ENCODE results near the gene ASTN2.

The ASTN2 gene

DNA sequence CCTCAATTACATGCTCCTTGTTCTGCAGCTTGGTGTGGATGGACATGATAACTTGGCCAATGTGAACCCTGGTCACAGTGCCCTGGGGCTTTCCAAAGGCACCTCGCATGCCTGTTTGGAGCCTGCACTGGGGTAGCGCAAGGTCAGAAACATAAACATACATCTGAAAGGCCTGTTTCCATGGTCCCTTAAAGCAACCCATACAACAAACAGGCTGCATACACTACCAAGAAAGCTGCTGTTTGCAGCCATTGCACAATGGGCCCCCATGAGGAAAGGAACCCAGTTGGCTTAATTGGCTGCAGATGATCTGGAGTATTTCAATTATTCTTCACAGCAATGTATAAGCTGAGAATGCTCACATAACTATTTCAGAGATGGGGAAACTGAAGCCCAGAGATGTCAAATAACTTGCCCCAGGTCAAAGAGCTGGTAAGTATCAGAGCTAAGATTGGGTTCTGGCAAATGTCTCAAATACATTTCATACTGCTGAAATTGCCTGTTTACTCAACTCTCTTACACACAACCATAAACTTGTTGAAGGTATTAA is 233.9 kb downstream of the ASTN2 start:
- DNase-seq (ENCODE audit: low read depth in 2 of 3, low spot score in 1 of 3): no peak

DNA sequence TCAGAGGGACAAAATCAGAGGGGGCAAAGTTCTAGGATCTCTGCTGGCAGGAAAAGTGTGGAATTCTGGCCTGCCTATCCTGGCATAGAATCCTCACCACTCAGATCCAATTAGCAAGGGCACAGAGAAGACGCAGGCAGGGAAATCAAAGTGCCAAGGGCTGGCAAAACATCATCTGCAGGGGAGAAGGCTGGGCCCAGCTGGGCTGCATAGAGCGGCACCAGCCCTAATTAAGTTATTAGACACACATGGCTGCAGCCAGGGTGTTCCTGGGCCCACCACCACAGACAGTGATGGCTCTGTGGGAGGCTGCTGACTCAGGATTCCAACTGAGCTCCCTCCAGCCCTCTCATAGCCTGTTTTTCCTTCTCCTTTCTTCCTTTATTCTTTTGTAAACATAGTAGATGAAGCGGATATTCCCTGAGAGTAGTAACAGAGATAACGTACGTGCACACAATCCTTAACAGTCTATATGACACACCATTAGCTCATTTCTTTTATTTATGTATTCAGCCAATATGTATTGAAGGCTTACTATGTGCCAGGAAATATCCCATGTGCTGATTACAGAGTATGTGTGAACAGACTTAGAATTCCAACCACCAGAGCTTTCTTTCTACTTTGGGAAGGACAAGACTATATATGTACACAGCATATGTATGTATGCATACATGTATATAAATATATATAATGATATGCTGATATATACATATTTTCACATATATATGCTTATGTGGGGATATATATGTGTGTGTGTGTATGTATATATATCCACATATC is 236.1 kb downstream of the ASTN2 start:
- no peak for DNase-seq (ENCODE audit: low read depth in 2 of 3, low spot score in 1 of 3)

DNA sequence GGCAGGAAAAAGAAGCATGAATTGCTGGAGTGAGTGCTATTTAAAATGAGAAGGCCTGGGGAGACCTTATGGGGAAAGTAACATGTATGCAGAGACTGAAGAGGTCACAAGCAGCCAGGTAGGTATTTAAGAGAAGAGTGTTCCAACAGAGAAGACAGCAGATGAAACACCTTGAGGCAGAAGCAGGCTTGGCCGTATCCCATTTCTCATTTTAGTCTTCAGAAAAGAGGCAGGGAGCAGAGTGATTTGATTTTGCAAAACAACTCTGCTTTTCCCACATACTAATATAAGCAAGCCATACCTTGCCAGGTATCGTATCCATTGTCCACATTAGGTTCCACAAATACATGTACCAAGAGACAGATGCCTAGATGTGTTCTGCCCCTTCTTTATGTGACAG is 244.3 kb downstream of the ASTN2 start:
- DNase-seq (ENCODE audit: low read depth in 2 of 3, low spot score in 1 of 3): no peak

DNA sequence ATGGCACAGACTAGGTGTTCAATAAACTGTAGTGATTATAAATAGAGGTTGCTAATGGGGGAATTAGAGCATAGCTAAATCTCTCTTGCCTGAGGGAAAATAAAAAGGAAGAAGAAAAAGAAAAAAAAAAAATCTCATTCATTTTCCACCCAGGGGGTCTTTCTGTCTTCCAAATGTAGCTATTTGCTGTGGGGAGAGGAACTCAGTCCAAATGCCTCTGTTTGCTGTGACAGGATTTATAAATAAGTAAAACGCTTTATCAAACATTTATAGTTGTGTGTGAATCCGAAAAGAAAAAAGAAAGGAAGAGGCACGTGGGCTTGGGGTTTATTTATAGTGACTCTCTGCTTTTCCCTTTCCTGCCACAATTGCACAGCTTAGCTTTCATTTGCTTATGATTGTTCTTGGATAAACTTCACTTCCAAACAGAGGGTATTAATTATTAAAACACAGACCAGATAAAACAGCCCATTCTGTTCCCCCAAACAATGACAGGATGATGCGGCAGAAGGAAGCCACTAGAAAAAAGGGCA is 245.7 kb downstream of the ASTN2 start:
- DNase-seq (ENCODE audit: low read depth in 2 of 3, low spot score in 1 of 3): no peak

DNA sequence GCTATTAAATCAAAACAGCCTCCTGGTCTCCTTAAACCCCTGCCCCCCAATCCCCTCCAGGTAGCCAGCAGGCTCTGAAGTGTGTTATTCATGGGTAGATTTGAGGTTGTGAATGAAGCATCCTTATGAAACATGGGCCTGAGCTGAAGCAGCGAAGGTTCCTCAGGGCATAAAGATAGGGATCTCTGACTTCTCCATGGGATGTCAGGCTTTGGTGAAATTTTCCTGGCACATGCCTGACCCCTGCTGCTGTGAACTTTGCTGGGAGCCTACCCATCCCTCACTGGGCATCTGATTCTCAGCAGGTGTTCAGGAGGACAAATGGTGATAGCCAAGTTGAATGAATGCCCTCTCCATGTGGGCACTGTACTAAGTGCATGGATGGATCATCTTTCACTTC is 250.3 kb downstream of the ASTN2 start:
- DNase-seq (ENCODE audit: low read depth in 2 of 3, low spot score in 1 of 3): no peak

DNA sequence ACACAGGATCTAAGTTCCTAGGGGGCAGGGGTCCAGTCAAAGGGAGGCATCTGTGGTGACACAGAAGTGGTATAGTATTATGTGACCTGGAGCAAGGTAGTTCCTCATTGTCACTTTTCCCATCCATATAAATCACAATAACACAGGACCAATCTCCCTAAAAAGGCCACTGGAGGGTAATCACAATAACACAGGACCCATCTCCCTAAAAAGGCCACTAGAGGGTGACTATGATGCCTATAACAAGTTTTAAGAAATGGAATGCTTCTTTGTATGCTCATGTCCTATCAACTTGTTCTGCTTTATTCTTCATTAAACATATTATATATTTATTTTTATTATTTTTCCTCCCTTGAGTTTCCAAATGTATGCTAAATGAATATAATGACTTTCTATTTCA is 254.6 kb downstream of the ASTN2 start:
- DNase-seq (ENCODE audit: low read depth in 2 of 3, low spot score in 1 of 3): no peak

DNA sequence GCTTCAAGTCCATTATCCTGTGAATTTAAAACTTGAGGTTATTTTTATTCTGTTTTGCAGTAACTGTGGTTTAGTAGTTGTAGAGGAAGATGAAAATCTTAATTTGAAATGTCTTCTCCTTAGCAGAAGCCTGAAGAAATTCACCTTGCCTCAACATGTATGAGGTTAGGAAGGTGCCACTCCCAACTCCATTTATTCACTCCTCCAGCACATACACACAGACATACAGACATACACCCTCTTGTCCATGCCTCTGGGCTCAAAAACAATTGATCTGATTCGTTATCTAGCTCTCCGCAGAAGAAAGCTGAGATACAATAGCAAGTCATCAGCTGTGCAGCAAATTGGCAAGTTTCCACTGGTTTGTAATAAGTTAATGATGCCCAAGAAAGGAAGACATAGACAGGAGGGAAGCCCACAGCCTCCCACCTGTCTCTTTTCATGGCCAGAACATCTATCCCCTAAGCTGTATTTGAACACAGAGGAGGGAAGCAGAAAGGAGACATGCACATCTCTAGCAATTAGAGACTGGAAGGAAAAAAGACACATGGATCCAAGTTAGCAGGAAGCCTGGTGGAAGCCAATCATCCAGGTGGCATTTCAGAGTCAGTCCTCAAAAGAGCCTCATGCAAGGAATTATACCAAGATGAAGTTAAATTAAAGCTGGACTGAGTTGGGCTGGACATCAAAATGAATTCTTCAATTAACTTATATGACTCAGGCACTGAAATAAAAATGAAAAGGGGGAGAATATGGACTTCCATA is 257.9 kb downstream of the ASTN2 start:
- DNase-seq (ENCODE audit: low read depth in 2 of 3, low spot score in 1 of 3): no peak

DNA sequence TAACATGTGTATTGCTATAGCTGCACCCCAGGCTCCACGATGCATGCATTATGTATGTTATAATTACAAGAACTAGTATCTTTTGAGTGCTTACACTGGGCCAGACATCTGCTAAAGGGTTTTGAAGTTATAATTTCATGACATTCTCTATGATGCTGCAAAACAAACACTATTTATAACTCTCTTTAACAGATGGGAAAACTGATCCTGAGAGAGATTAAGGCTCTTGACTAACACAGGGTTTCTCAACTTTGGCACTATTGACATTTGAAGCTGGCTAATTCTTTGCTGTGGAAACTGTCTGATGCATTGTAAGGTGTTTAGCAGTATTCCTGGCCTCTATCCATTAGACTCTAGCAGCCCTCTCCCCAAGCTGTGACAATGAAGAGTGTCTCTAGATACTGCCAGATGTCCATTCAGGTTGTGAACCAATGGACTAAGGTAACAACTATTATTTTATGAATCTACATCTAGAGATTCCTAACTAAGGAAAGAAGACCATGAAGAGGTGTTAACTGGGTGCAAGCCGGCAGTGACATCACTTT is 258.6 kb downstream of the ASTN2 start:
- no peak for DNase-seq (ENCODE audit: low read depth in 2 of 3, low spot score in 1 of 3)

DNA sequence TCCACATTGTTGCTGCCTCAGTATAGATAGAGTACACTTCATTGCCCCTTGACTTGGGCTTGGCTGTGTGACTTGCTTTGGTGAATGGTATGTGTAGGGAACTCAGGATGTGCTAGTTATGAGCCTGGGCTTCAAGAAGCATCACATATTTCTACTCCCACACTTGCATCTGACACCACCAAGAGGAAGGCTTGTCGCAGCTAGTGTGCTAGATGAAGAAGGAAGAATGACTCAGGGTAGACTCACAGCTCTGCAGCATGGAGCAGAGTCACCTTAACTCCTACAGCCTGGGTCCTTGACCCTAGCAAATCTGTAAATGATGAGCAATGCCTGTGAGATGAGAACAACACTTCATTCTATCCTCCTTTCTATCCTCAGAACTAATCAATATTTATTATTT is 261.8 kb downstream of the ASTN2 start:
- no peak for DNase-seq (ENCODE audit: low read depth in 2 of 3, low spot score in 1 of 3)

DNA sequence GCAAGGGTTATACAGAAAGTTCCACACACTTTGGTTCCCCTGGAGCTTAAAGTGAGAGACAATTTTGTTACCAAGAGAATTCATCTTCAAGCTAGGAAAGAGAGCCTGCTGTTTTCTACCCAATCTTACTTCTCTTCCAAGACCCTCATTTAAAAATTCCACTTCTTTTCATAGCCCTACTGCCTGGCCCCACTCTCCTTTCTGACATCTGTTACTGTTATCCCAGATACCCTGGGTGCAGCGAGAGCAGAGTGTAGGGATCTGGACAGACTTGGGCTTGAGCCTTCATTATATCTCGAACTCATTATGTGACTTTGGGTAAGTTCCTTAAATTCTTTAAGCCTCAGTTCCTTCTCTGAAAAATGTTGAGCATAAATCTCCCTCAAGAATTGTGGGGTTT is 263.1 kb downstream of the ASTN2 start:
- no peak for DNase-seq (ENCODE audit: low read depth in 2 of 3, low spot score in 1 of 3)

DNA sequence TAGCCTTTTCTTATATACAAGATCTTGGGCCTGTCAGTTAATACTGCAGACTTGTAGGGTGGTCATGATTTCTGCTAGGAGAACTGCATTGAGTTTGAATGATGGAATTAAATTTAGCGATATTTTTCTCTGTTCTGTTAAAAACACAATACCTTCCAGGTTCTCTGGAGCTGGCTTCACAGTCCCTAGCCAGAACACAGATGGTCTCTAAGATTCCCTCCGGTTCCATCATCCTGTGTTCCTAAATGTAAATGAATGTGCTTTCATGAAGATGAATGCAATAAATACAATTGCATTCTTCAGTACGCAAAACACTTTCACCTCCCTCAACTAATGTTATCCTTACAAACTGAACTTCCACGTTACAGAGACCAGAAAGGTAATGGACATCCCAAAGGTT is 264.9 kb downstream of the ASTN2 start:
- no peak for DNase-seq (ENCODE audit: low read depth in 2 of 3, low spot score in 1 of 3)

DNA sequence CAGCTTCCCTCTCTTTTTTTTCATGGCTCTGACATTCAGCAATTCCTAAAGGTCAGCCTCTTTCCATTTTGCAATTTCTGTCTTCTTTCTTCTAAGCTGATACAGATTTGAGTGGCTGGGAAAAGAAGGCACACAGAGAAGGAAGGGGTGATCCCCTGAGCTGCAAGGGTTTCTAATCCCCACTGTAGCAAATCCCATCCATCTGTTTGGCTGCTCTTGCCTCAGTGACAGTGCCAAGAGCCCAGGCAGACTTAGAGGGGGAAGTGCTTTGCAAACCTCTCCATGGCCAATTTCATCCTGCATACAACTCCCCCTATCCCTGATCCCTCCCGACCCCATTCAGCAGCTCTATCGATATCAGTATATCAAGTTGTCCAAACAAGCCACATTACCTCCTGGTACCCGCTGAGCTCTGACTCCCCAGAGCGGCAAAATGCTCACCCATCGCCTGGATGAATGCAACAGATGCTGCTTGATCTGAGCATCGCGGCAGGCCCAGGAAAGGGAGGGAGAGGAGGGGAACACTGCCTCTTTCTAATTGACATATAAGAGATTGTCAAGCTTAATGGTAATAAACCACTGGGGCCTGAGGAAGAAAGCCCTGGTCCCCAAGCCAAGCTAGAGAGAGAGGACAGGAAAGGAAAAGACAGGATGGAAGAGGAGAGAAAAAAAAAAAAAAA is 268.9 kb downstream of the ASTN2 start:
- no peak for DNase-seq (ENCODE audit: low read depth in 2 of 3, low spot score in 1 of 3)

DNA sequence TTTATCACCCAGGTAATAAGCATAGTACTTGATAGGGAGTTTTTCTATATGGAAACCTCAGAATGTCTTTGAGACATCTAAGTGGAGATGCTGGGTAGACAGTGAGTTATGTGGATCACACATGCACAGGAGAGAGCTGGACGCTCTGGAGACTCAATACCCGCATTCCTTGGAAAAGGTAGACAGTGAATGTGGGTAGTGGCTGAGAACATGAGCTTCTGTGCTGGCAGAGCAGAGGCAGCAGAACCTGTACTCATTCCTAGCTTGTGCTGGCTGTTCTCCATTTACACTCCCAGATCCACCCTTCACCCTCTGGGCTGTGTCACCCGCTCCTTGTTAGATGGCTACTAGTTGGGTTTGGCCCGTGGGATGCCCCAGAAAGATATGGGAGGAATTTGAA is 269.8 kb downstream of the ASTN2 start:
- DNase-seq (ENCODE audit: low read depth in 2 of 3, low spot score in 1 of 3): no peak

DNA sequence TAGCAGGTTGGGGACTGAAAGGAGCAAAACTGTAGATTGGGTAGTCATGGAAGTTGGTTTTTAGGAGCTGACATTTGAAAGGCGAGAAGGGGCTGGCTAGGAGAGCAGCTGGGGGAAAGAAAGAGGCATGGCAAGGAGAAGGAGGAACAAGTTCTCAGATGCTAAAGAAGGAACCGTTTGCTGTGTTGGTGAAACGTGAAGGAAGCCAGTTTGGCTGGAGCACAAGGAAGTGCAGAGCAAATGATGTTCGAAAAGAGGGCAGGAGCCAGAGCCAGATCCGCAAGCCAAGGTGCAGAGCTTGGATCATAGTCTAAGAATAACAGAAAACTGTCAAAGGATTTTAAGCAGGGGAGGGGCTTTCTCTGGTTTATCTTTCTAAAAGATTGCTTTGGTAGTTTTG is 276.6 kb downstream of the ASTN2 start:
- DNase-seq (ENCODE audit: low read depth in 2 of 3, low spot score in 1 of 3): no peak

DNA sequence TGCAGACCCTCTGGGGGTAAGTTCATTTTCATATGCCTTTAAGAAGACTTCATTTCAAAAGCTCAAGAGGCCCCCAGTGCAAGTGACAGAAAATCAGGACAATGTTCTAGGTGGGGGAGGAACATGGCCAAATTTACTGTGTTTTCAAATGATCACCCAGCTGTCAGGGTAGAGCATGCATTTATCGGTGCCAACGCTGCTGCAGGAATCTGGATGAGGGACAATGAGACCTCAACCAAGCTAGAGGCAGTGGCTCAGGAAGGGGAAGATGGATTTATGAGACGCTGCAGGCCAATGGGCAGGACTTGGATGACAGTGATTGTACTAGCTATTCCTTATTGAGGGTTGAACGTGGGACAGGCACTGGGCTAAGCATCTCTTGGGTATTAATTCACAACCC is 278.4 kb downstream of the ASTN2 start:
- DNase-seq (ENCODE audit: low read depth in 2 of 3, low spot score in 1 of 3): no peak

DNA sequence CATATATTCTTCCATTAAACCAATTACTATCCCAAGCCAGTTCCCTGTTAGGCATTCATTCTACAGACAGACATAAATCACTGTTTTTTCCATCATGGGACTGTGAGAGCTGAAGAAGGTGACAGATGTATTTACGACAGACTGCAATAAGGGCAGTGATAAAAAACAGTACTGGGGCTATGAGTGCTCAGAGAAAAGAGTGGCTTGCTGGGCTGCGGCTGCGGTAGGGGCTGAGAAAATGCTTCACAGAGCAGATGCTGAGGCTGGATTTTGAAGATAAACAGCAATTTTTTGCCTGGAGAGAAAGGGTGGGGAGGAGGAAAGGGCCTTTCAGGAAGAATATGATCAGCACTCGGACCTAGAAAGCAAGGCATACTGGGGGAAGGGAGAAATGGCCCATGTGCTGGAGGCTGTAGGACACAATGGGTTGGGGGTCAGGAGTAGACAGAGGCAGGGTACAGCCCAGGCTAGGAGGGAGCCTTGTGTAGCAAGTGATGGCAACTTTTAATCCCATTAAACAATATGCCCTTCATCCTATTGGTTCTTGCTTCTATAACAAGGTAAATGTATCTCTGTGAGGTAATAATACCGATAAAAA is 279.3 kb downstream of the ASTN2 start:
- no peak for DNase-seq (ENCODE audit: low read depth in 2 of 3, low spot score in 1 of 3)

DNA sequence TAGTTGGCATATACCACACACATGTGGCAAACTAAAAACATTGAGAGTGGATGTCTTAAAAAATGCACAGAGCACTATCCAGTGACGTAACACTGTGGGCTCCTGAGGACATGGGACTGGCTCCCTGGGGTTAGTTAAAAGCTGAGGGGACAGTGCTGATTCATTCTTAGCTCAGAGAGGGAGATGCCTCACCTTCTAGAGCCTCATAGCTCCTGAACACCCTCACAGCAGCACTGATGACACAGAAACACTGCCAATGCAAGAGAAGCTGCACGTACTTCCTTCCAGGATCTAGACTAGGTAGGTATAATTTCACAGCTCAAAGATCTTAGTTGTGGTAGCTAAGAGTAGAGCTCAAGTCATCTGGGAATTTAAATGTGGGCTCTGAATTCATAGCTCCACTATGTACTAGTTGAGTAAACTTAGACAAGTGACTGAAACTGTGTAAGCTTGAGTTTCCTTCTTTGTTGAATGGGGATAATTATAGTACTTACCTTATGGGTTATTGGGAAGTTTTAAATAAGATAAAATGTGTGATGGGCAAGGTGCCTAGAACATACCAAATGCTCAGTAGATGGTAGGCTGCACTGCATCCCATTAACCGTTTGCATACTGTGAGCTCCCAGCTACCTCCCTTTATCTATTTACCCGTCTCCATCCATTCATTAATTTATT is 279.9 kb downstream of the ASTN2 start:
- DNase-seq (ENCODE audit: low read depth in 2 of 3, low spot score in 1 of 3): no peak

DNA sequence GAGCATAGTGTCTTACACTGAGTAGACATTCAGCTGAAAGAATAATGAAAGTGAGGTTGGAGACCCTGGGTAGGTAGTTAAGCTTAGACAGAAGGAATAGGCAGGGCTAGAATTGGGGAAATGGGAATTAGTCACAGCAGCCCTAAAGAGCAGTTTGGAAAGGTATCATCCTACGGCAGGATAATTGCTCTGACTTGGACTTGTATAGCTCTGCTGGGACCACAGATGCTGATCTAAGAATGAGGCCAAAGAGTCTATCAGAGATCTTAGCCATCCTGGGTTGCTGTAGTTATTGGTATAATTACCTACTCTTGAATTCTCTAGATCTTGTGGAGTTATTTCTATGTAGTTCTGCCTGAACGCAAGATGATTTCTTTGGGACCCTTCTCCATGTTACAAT is 288.0 kb downstream of the ASTN2 start:
- no peak for DNase-seq (ENCODE audit: low read depth in 2 of 3, low spot score in 1 of 3)

DNA sequence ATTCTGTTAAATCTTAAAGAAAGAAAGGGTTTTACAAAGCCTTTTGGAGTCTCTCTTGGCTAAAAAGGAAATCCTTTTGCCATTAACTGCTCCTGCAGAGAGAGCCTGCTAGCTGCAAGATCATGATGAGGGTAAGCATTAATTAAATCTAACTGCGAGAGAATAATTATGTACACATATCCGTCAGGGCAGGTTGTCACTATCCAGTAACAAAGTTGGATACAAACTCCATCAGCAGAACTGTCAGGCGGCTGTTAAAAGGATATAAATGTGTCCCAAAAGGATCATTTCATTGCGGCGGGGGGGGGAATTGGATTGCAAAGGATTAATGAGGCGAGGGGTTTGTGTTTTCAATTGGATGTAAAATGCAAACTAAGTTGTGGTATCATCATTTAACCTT is 289.3 kb downstream of the ASTN2 start:
- no peak for DNase-seq (ENCODE audit: low read depth in 2 of 3, low spot score in 1 of 3)

DNA sequence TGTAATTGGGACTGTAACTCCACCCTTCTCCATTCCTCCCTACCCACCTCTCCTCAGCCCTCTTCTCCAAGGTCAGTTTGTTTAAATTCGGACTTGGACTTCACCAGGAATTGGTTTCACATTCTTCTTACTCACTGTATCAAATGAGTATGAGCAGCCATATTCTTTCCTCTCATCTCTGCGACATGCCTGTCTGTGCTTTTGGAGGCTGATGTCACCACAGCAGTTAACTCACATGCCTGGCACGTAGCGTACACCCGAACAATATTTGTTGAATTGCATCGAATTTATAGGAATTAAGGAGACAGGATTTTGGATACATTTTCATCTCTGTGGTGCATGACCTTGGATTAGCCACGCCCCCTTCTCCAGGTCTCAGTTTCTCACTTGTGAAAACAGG is 291.1 kb downstream of the ASTN2 start:
- DNase-seq (ENCODE audit: low read depth in 2 of 3, low spot score in 1 of 3): no peak
